K562 (cell line): ENCODE data around the gene GNB2. TPM values are rescaled to one million over a fixed set of nuclear protein-coding genes. Genes with fewer than 3 reads are reported as not detected.

Experiments
- CUX1 ChIP-seq: fragments of 200-800 bp; sonication (Bioruptor generic); IDR thresholded peaks from 2 replicates; pipeline ENCODE4 v1.6.1; 2016; ENCODE audit warnings: missing genetic modification characterization, missing compliant biosample characterization
- ETS1 ChIP-seq: conservative IDR thresholded peaks from 2 replicates; pipeline ENCODE4 v1.6.1; 2011; ENCODE audit warnings: low read depth, mild to moderate bottlenecking, low read length; ENCODE audit not compliant: control insufficient read depth
- FOXM1 ChIP-seq, 2 experiments: fragments of 450-650 bp in 1 of 2; sonication (generic) in 1 of 2; formaldehyde crosslinking in 1 of 2; IDR thresholded peaks; 2 replicates each; pipeline versions ENCODE4 v1.6.1 to v1.9.0; 2017 to 2022; ENCODE audit warnings: low read depth in 2 of 2, mild to moderate bottlenecking in 2 of 2, missing genetic modification reagents in 1 of 2, moderate library complexity in 1 of 2
- RBM39 ChIP-seq: fragments of 200-400 bp; formaldehyde crosslinking; optimal IDR thresholded peaks from 2 replicates; pipeline ENCODE3; 2018; ENCODE audit warnings: low read depth, low read length
- SRSF7 ChIP-seq: fragments of 200-400 bp; formaldehyde crosslinking; optimal IDR thresholded peaks from 2 replicates; pipeline ENCODE3; 2017; ENCODE audit warnings: mild to moderate bottlenecking, low read depth, low read length
- ZC3H4 ChIP-seq: sonication (generic); formaldehyde crosslinking; IDR thresholded peaks from 2 replicates; pipeline ENCODE4 v1.9.0; 2021; ENCODE audit warnings: missing genetic modification reagents, borderline replicate concordance
- ZC3H8 ChIP-seq: fragments of 450-650 bp; IDR thresholded peaks from 2 replicates; pipeline ENCODE4 v1.6.1; 2017
- ZNF592 ChIP-seq: fragments of 450-650 bp; IDR thresholded peaks from 2 replicates; pipeline ENCODE4 v1.6.1; 2017; ENCODE audit warnings: antibody characterized with exemption, mild to moderate bottlenecking
- polyA plus RNA-seq, 8 experiments: library from polyadenylated mRNA; depleted of rRNA in 4 of 8; stranded (reverse) in 5 of 8; unstranded in 3 of 8; fragments of >200 nt; fragmentation: Nextera tagmentation in 2 of 8; fragmentation: Illumina TruSeq in 1 of 8; extraction: Ambion mirVana in 2 of 8; extraction: Trizol in 1 of 8; gene quantifications; 2 replicates each; pipeline versions ENCODE4 v1.2.1 to v1.2.3, GENCODE V29; 2011 to 2014; ENCODE audit warnings: inconsistent platforms in 1 of 8, missing spikeins in 1 of 8
- total RNA-seq, 7 experiments: library from RNA; depleted of rRNA in 6 of 7; stranded (reverse); fragments of >200 nt in 6 of 7; fragmentation: Illumina TruSeq in 2 of 7; extraction: Trizol in 2 of 7; gene quantifications; 2 replicates each; pipeline versions ENCODE4 v1.2.1 to v1.2.3, GENCODE V29; 2011 to 2021; ENCODE audit warnings: low replicate concordance in 1 of 7
- TF ChIP-seq, protein P1 (sequence below), 3 experiments: IDR thresholded peaks in 2 of 3; conservative IDR thresholded peaks in 1 of 3; 2 replicates each; pipeline ENCODE4 v1.5.1; 2011 to 2012; ENCODE audit warnings: low read length in 3 of 3, mild to moderate bottlenecking in 3 of 3, control low read depth in 2 of 3, improper control_type of control experiment in 1 of 3, inconsistent platforms in 1 of 3, low read depth in 1 of 3, mixed read lengths in 1 of 3, moderate library complexity in 1 of 3; ENCODE audit not compliant: insufficient read depth in 2 of 3
- TF ChIP-seq, protein P2 (sequence below): sonication (generic); formaldehyde crosslinking; IDR thresholded peaks from 2 replicates; pipeline ENCODE4 v1.8.1; 2023; ENCODE audit warnings: mild to moderate bottlenecking, missing genetic modification reagents

Gene GNB2
- total and polyA plus RNA-seq, 9 of the 15 experiments (the other 6 are each of a cell fraction or from before 2014, with no cell fraction given) = 0.65 to 320 (median 104) TPM

GRCh38 chr7:100641463-100641859, 32.1 kb upstream of the GNB2 start, which contains the start of gene TFR2 (continued):
- no peak; the same call in 1 of the 2 replicates for TF ChIP-seq ZNF592
- TF ChIP-seq ZC3H4 = no peak
- TF ChIP-seq, protein P1, sequence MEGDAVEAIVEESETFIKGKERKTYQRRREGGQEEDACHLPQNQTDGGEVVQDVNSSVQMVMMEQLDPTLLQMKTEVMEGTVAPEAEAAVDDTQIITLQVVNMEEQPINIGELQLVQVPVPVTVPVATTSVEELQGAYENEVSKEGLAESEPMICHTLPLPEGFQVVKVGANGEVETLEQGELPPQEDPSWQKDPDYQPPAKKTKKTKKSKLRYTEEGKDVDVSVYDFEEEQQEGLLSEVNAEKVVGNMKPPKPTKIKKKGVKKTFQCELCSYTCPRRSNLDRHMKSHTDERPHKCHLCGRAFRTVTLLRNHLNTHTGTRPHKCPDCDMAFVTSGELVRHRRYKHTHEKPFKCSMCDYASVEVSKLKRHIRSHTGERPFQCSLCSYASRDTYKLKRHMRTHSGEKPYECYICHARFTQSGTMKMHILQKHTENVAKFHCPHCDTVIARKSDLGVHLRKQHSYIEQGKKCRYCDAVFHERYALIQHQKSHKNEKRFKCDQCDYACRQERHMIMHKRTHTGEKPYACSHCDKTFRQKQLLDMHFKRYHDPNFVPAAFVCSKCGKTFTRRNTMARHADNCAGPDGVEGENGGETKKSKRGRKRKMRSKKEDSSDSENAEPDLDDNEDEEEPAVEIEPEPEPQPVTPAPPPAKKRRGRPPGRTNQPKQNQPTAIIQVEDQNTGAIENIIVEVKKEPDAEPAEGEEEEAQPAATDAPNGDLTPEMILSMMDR (IDR thresholded peaks at IDR 0.05 in 2 of 3, conservative IDR thresholded peaks at IDR 0.05 in 1 of 3; ENCODE audit: insufficient read depth in 2 of 3, low read depth in 1 of 3, low read length in 3 of 3) = no peak; a peak in 2 of 6 replicates
- no peak for TF ChIP-seq RBM39
- TF ChIP-seq CUX1 (CRISPR knock-in tag) = no peak
- TF ChIP-seq, protein P2, sequence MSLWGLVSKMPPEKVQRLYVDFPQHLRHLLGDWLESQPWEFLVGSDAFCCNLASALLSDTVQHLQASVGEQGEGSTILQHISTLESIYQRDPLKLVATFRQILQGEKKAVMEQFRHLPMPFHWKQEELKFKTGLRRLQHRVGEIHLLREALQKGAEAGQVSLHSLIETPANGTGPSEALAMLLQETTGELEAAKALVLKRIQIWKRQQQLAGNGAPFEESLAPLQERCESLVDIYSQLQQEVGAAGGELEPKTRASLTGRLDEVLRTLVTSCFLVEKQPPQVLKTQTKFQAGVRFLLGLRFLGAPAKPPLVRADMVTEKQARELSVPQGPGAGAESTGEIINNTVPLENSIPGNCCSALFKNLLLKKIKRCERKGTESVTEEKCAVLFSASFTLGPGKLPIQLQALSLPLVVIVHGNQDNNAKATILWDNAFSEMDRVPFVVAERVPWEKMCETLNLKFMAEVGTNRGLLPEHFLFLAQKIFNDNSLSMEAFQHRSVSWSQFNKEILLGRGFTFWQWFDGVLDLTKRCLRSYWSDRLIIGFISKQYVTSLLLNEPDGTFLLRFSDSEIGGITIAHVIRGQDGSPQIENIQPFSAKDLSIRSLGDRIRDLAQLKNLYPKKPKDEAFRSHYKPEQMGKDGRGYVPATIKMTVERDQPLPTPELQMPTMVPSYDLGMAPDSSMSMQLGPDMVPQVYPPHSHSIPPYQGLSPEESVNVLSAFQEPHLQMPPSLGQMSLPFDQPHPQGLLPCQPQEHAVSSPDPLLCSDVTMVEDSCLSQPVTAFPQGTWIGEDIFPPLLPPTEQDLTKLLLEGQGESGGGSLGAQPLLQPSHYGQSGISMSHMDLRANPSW (CRISPR knock-in tag) = no peak
- no peak for TF ChIP-seq SRSF7
- no peak for TF ChIP-seq ZC3H8
- TF ChIP-seq FOXM1 (IDR thresholded peaks at IDR 0.05; ENCODE audit: low read depth) = peak; percentile 91
- TF ChIP-seq FOXM1 (CRISPR knock-in tag; IDR thresholded peaks at IDR 0.05; ENCODE audit: low read depth) = no peak
- TF ChIP-seq ETS1 = peak; percentile 76; the same call in 1 of the 2 replicates
